Mesendoderm (in vitro differentiated cells): ENCODE results near the gene LSM10.
A peak's percentile ranks its signal among the peaks of the same experiment; 100 is the strongest.

Source experiments
- DNase-seq: peaks from one replicate; pipeline ENCODE4 v3.0.0; 2013
- H2AK5ac ChIP-seq: 2 replicates; pipeline ENCODE4 v1.6.1; 2013; ENCODE audit warnings: low read length, inconsistent platforms
- H2BK120ac ChIP-seq: 2 replicates; pipeline ENCODE4 v1.6.1; 2013; ENCODE audit warnings: low read depth, mild to moderate bottlenecking, low read length, moderate library complexity, mixed read lengths
- H2BK15ac ChIP-seq: replicated peaks from 2 replicates; pipeline ENCODE4 v1.6.1; 2013; ENCODE audit warnings: low read depth, mild to moderate bottlenecking, moderate library complexity
- H2BK5ac ChIP-seq: 2 replicates; pipeline ENCODE4 v1.6.1; 2013; ENCODE audit warnings: low read length, inconsistent platforms
- H3K18ac ChIP-seq: 2 replicates; pipeline ENCODE4 v1.6.1; 2013; ENCODE audit warnings: mild to moderate bottlenecking, low read length, mixed read lengths
- H3K23ac ChIP-seq: one replicate; pipeline ENCODE4 v1.6.1; 2013; ENCODE audit warnings: low read length
- H3K27ac ChIP-seq: 2 replicates; pipeline ENCODE4 v1.5.1; 2013; ENCODE audit warnings: low read depth, mild to moderate bottlenecking, inconsistent platforms, low read length, moderate library complexity
- H3K27me3 ChIP-seq: 2 replicates; pipeline ENCODE4 v1.6.1; 2013; ENCODE audit warnings: low read length, control low read depth, mild to moderate bottlenecking, inconsistent platforms; ENCODE audit not compliant: insufficient read depth, poor library complexity
- H3K36me3 ChIP-seq: 2 replicates; pipeline ENCODE4 v1.6.1; 2013; ENCODE audit warnings: low read length, inconsistent platforms; ENCODE audit not compliant: control insufficient read depth, insufficient read depth
- H3K4ac ChIP-seq: one replicate; pipeline ENCODE4 v1.6.1; 2013; ENCODE audit warnings: low read depth, mild to moderate bottlenecking, low read length, moderate library complexity
- H3K4me1 ChIP-seq: 2 replicates; pipeline ENCODE4 v1.6.1; 2013; ENCODE audit warnings: low read depth, low read length, inconsistent platforms; ENCODE audit not compliant: control insufficient read depth
- H3K4me2 ChIP-seq: 2 replicates; pipeline ENCODE4 v1.6.1; 2013; ENCODE audit warnings: low read length
- H3K4me3 ChIP-seq: 2 replicates; pipeline ENCODE4 v1.5.1; 2013; ENCODE audit warnings: mild to moderate bottlenecking, low read length
- H3K56ac ChIP-seq: one replicate; pipeline ENCODE4 v1.6.1; 2013; ENCODE audit warnings: low read length
- H3K79me1 ChIP-seq: 2 replicates; pipeline ENCODE4 v1.6.1; 2013; ENCODE audit warnings: low read length, inconsistent platforms
- H3K79me2 ChIP-seq: 2 replicates; pipeline ENCODE4 v1.6.1; 2013; ENCODE audit warnings: mild to moderate bottlenecking, low read length; ENCODE audit not compliant: control insufficient read depth, insufficient read depth
- H3K9ac ChIP-seq: 2 replicates; pipeline ENCODE4 v1.6.1; 2013; ENCODE audit warnings: low read length, inconsistent platforms
- H4K5ac ChIP-seq: one replicate; pipeline ENCODE4 v1.6.1; 2013; ENCODE audit warnings: low read length
- H4K8ac ChIP-seq: one replicate; pipeline ENCODE4 v1.6.1; 2013; ENCODE audit warnings: low read depth, mild to moderate bottlenecking, control low read depth, low read length, moderate library complexity
- WGBS: extraction: QIAGEN DNeasy Blood & Tissue Kit; methylation state at CpG from one replicate; pipeline ENCODE4 v1.1.7; 2013; ENCODE audit warnings: low lambda C conversion rate, missing lambda C conversion rate; ENCODE audit not compliant: insufficient coverage; ENCODE audit errors: extremely low coverage; 5-methylcytosine and 5-hydroxymethylcytosine counted together

Gene LSM10

DNA sequence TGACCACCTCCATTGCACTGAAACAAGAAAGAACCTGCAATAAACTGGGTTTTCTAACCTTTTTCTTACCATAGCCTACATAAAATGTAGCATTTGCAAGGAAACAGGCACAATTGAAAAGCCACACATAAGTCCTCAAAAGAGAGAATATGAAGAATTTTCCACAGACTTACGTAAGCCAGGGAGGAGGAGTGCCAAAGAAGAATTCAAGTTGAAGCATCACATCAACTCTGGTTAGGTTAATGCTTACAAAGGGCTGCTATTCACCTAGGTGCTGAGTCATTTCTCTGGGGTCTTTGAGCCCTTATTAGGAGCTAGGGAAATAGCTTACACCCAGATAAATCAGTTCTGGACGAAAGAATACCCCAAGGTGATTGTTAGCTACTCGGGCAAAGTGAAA, 42.9 kb upstream of the LSM10 start:
- no peak overlapping the region for H3K9ac ChIP-seq
- no peak overlapping the region for H2BK5ac ChIP-seq
- H3K79me1 ChIP-seq = no peaks in the 10 kb centered on the region
- H3K79me2 ChIP-seq = no peaks in the 10 kb centered on the region
- no peak overlapping the region for H4K8ac ChIP-seq
- no CpG with 5 or more reads among the region's 3 CpGs for WGBS
- H3K27me3 ChIP-seq = no peaks in the 10 kb centered on the region
- H3K56ac ChIP-seq = no peak overlapping the region
- no peak overlapping the region for H3K4me2 ChIP-seq
- H2AK5ac ChIP-seq = no peak overlapping the region
- H3K27ac ChIP-seq = no peak overlapping the region
- H3K18ac ChIP-seq = no peak overlapping the region
- H2BK120ac ChIP-seq = no peak overlapping the region
- H3K23ac ChIP-seq = no peak overlapping the region
- H4K5ac ChIP-seq = no peak overlapping the region
- DNase-seq = no peak
- no peak overlapping the region for H3K4me3 ChIP-seq
- no peak overlapping the region for H2BK15ac ChIP-seq
- H3K4me1 ChIP-seq = peaks cover 4% of the 10 kb centered on the region
- no peaks in the 10 kb centered on the region for H3K36me3 ChIP-seq
- no peak overlapping the region for H3K4ac ChIP-seq

DNA sequence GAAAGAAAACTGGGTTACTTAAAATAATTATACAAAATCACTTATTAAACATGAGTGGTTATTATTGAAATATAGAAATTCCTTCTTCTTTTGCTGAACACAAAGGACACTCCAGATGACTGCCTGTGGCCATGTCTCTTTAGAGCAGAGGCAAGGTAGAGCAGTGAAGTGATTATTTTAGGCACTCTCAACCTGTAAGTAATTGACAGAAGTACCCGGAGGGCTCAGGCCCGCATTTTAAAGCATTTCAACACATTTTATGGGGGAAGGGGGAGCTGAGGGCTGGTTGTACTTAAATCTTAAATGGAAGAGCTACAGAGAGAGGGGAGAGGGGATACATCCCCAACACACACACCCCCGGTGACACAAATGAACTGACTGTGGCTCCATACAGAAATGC, 42.3 kb upstream of the LSM10 start:
- Histone ChIP-seq H3K4ac (no peak overlapping the region), H3K56ac (no peak overlapping the region), H3K23ac (no peak overlapping the region), H2AK5ac (no peak overlapping the region), H3K27me3 (no peaks in the 10 kb centered on the region), H4K8ac (no peak overlapping the region), H3K79me1 (no peaks in the 10 kb centered on the region), H3K36me3 (no peaks in the 10 kb centered on the region), H3K79me2 (no peaks in the 10 kb centered on the region), H3K18ac (no peak overlapping the region), H3K9ac (no peak overlapping the region), H2BK5ac (no peak overlapping the region), H4K5ac (no peak overlapping the region), H2BK120ac (no peak overlapping the region), H3K4me2 (no peak overlapping the region), H3K4me1 (peaks cover 4% of the 10 kb centered on the region), H3K27ac (no peak overlapping the region), H2BK15ac (no peak overlapping the region), H3K4me3 (no peak overlapping the region)
- DNase-seq = no peak
- no CpG with 5 or more reads among the region's 3 CpGs for WGBS

DNA sequence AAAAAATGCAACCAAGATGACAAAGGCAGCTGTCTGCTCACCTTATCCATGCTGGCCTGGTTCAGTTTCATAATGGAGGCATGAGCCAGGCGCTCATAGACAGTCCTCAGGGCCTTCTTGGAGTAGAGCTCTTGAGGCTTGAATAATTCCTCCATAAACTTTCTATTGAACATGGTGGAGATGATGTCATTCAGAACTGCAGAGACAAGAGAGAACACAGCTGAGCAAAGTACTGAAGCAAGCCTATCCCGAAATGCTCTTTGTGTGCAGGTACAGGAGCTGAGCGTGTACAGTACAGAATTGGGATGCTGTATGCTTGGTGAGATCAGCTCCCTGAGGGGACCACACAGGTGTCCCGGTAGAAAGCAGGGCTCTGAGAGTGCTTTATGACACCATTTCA, 41.0 kb upstream of the LSM10 start:
- Histone ChIP-seq H3K79me2 (no peaks in the 10 kb centered on the region), H4K8ac (no peak overlapping the region), H2BK5ac (no peak overlapping the region), H3K4me3 (no peak overlapping the region), H3K79me1 (no peaks in the 10 kb centered on the region), H3K4ac (no peak overlapping the region), H3K23ac (no peak overlapping the region), H3K36me3 (no peaks in the 10 kb centered on the region), H3K9ac (no peak overlapping the region), H2AK5ac (no peak overlapping the region), H4K5ac (no peak overlapping the region), H2BK120ac (no peak overlapping the region), H3K4me2 (no peak overlapping the region), H3K56ac (no peak overlapping the region), H3K27me3 (no peaks in the 10 kb centered on the region), H3K4me1 (peaks cover 4% of the 10 kb centered on the region), H3K18ac (no peak overlapping the region), H2BK15ac (no peak overlapping the region), H3K27ac (no peak overlapping the region)
- no CpG with 5 or more reads among the region's 4 CpGs for WGBS
- no peak for DNase-seq

DNA sequence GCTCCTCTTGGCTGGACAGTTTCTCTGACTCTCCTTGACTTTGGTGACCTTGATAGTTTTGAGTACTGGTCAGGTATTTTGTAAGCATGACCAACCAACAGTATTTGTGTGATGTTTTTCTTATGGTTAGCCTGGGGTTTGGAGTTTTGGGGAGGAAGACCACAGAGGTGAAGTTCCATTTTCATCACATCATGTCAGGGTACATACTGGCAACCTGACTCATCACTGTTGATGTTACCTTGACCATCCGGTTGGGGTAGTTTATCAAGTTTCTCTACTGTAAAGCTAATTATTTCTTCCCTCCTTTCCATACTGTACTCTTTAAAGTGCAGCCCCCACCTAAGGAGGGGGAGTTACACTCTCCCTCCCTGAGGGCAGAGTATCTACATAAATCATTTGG, 39.1 kb upstream of the LSM10 start:
- Histone ChIP-seq H3K4me3 (no peak overlapping the region), H3K9ac (no peak overlapping the region), H3K27me3 (no peaks in the 10 kb centered on the region), H3K36me3 (no peaks in the 10 kb centered on the region), H3K4me2 (no peak overlapping the region), H4K5ac (no peak overlapping the region), H2AK5ac (no peak overlapping the region), H3K4ac (no peak overlapping the region), H3K79me1 (no peaks in the 10 kb centered on the region), H2BK5ac (no peak overlapping the region), H3K56ac (peak overlapping the region; percentile 17), H4K8ac (no peak overlapping the region), H2BK15ac (no peak overlapping the region), H3K79me2 (no peaks in the 10 kb centered on the region), H3K4me1 (peaks cover 4% of the 10 kb centered on the region), H2BK120ac (no peak overlapping the region), H3K23ac (no peak overlapping the region), H3K18ac (no peak overlapping the region), H3K27ac (no peak overlapping the region)
- peak; percentile 84 for DNase-seq
- no CpG with 5 or more reads among the region's 1 CpG for WGBS

DNA sequence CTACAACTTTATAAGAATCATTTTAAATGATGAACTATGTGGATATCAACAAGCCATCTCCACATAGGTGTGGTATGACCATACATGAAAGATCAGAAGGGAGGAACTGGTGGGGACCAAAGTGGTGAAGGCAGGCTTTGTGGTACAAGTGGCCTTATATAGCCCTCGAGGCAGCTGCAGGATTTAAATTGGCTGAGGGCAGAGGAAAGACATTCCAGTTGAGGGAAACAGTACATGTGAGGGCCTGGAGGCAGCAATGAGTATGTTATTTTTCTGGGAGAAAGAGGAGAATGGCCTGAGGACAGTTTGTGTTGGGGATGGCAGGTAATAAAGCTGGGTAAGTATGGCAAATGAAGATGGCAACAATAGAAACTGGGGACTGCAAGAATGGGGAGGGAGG, 35.4 kb upstream of the LSM10 start:
- H3K9ac ChIP-seq = no peak overlapping the region
- H3K79me1 ChIP-seq = no peaks in the 10 kb centered on the region
- no peak overlapping the region for H4K8ac ChIP-seq
- H3K4me1 ChIP-seq = no peaks in the 10 kb centered on the region
- no peak overlapping the region for H3K4me2 ChIP-seq
- no peak for DNase-seq
- no peak overlapping the region for H3K18ac ChIP-seq
- no peak overlapping the region for H3K4ac ChIP-seq
- no peaks in the 10 kb centered on the region for H3K79me2 ChIP-seq
- H3K56ac ChIP-seq = no peak overlapping the region
- H2BK120ac ChIP-seq = no peak overlapping the region
- no peaks in the 10 kb centered on the region for H3K36me3 ChIP-seq
- H2BK5ac ChIP-seq = no peak overlapping the region
- no peak overlapping the region for H2AK5ac ChIP-seq
- H3K23ac ChIP-seq = no peak overlapping the region
- no peak overlapping the region for H4K5ac ChIP-seq
- no peak overlapping the region for H2BK15ac ChIP-seq
- no CpG with 5 or more reads among the region's 1 CpG for WGBS
- H3K27me3 ChIP-seq = no peaks in the 10 kb centered on the region
- no peak overlapping the region for H3K4me3 ChIP-seq
- H3K27ac ChIP-seq = no peak overlapping the region

DNA sequence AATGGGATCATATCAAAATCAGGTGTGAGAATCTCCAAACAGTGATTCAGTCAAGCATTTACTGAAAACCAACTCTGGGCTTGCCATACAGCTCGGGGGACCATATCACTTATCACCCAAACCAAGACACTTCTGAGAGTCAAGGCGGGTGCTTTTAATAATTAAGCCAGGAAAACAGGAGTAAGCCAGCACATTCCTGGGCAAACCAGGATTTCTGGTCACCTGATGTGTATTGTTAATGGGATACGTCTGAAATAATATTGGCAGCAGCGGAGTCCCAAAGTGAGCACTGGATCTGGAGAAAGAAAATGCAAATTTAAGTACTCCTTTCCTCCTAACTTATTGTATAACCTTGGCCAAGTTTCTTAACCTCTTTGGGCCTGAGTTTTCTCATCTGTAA, 34.9 kb upstream of the LSM10 start:
- Histone ChIP-seq H4K5ac (no peak overlapping the region), H4K8ac (no peak overlapping the region), H2BK120ac (no peak overlapping the region), H3K18ac (no peak overlapping the region), H3K4me2 (no peak overlapping the region), H3K4ac (no peak overlapping the region), H2BK15ac (no peak overlapping the region), H3K79me2 (no peaks in the 10 kb centered on the region), H2BK5ac (no peak overlapping the region), H3K36me3 (no peaks in the 10 kb centered on the region), H3K27ac (no peak overlapping the region), H3K23ac (no peak overlapping the region), H3K27me3 (no peaks in the 10 kb centered on the region), H3K56ac (no peak overlapping the region), H3K4me3 (no peak overlapping the region), H3K4me1 (no peaks in the 10 kb centered on the region), H3K9ac (no peak overlapping the region), H3K79me1 (no peaks in the 10 kb centered on the region), H2AK5ac (no peak overlapping the region)
- no CpG with 5 or more reads among the region's 4 CpGs for WGBS
- DNase-seq = no peak
